HepG2 (cell line): ENCODE results near the gene COX4I1. TPM values are rescaled to one million over a fixed set of nuclear protein-coding genes. Genes with fewer than 3 reads are reported as not detected.
A peak's percentile ranks its signal among the peaks of the same experiment; 100 is the strongest.

Experiments
- ATAC-seq: fragments of 200-7000 bp; cut with Tn5 transposase; 3 replicates; pipeline ENCODE4 v1.9.1; 2020; ENCODE audit warnings: mild to moderate bottlenecking, moderate library complexity
- BruUV-seq: library from RNA; stranded (reverse); fragments of 400-500 nt; replicated peaks from 2 replicates; lab custom pipeline; 2021; lab: Mats Ljungman, UMichigan
- CTCF ChIA-PET: fragments of 300-600 bp; formaldehyde crosslinking; extraction: SDS; loops from one replicate; lab custom pipeline; 2021; ENCODE audit warnings: low total read pairs, inconsistent platforms, low intra/inter-chr PET ratio; lab: Yijun Ruan, JAX
- POLR2A ChIA-PET: fragments of 350-600 bp; sonication (Branson Sonifier 250); formaldehyde crosslinking; loops from one replicate; lab custom pipeline; 2020; ENCODE audit warnings: antibody characterized with exemption, inconsistent platforms; lab: Yijun Ruan, JAX
- DNase-seq: peaks from one replicate; pipeline ENCODE4 v3.0.0-alpha.2; 2015; ENCODE audit warnings: low spot score
- FAIRE-seq: peaks from 3 replicates; lab custom pipeline; 2011; peaks lifted over from hg19 to GRCh38; lab: Jason Lieb, UNC
- H2AFZ ChIP-seq: one replicate; pipeline ENCODE4 v1.6.1; 2011; ENCODE audit warnings: low read length, inconsistent platforms
- H3K27ac ChIP-seq: fragments of 300-600 bp; 3 replicates; pipeline ENCODE4 v1.8.0; 2011; ENCODE audit warnings: mixed run types, mild to moderate bottlenecking, mixed read lengths, low read length, inconsistent platforms; ENCODE audit not compliant: insufficient read depth; ENCODE audit errors: extremely low read length
- H3K27me3 ChIP-seq, 2 experiments: fragments of 200-600 bp in 1 of 2; 2 replicates in 1 of 2; 3 replicates in 1 of 2; pipeline versions ENCODE4 v1.6.0 to v1.8.0; 2011; ENCODE audit warnings: low read length in 2 of 2, mild to moderate bottlenecking in 2 of 2, moderate library complexity in 2 of 2, inconsistent platforms in 1 of 2; ENCODE audit not compliant: insufficient read depth in 2 of 2, control insufficient read depth in 1 of 2
- H3K36me3 ChIP-seq, 2 experiments: fragments of 200-600 bp in 1 of 2; replicated peaks in 1 of 2; 2 replicates in 1 of 2; 3 replicates in 1 of 2; pipeline versions ENCODE4 v1.5.1 to v1.8.0; 2011; ENCODE audit warnings: low read length in 2 of 2, inconsistent platforms in 1 of 2; ENCODE audit not compliant: insufficient read depth in 2 of 2, control insufficient read depth in 1 of 2
- H3K4me1 ChIP-seq: 2 replicates; pipeline ENCODE4 v1.5.1; 2012; ENCODE audit warnings: low read length, inconsistent platforms; ENCODE audit not compliant: insufficient read depth
- H3K4me2 ChIP-seq: 2 replicates; pipeline ENCODE4 v1.6.0; 2011; ENCODE audit warnings: low read depth, low read length, inconsistent platforms
- H3K4me3 ChIP-seq, 3 experiments: fragments of 200-600 bp in 1 of 3; sonication (generic), shearing (Covaris generic) in 1 of 3; replicated peaks in 1 of 3; 2 replicates each; pipeline ENCODE4 v1.5.1; 2011 to 2016; ENCODE audit warnings: low read length in 3 of 3, inconsistent platforms in 2 of 3, low read depth in 2 of 3, mild to moderate bottlenecking in 2 of 3, control low read depth in 1 of 3, mixed read lengths in 1 of 3; ENCODE audit not compliant: insufficient read depth in 1 of 3
- H3K79me2 ChIP-seq: one replicate; pipeline ENCODE4 v1.6.1; 2011; ENCODE audit warnings: low read length, inconsistent platforms; ENCODE audit not compliant: insufficient read depth
- H3K9ac ChIP-seq: 2 replicates; pipeline ENCODE4 v1.6.0; 2011; ENCODE audit warnings: mild to moderate bottlenecking, low read depth, low read length, inconsistent platforms; ENCODE audit not compliant: insufficient read depth
- H3K9me3 ChIP-seq: 2 replicates; pipeline ENCODE4 v1.5.1; 2012; ENCODE audit warnings: mild to moderate bottlenecking, low read length
- H4K20me1 ChIP-seq: 2 replicates; pipeline ENCODE4 v1.6.0; 2011; ENCODE audit warnings: inconsistent platforms, mild to moderate bottlenecking, low read length, moderate library complexity; ENCODE audit not compliant: insufficient read depth
- ARNT2 ChIP-seq: sonication (generic); formaldehyde crosslinking; IDR thresholded peaks from 2 replicates; pipeline ENCODE4 v1.8.0; 2022; ENCODE audit warnings: mild to moderate bottlenecking, low read depth, missing genetic modification reagents, moderate library complexity
- CBFB ChIP-seq: sonication (generic); formaldehyde crosslinking; IDR thresholded peaks from 2 replicates; pipeline ENCODE4 v1.4.0; 2020; ENCODE audit warnings: missing genetic modification reagents
- CSRNP1 ChIP-seq: sonication (generic); formaldehyde crosslinking; IDR thresholded peaks from 2 replicates; pipeline ENCODE4 v1.8.1; 2023; ENCODE audit warnings: mild to moderate bottlenecking, missing genetic modification reagents
- GATA4 ChIP-seq: sonication (generic); IDR thresholded peaks from 2 replicates; pipeline ENCODE4 v1.6.1; 2016; ENCODE audit warnings: antibody characterized with exemption, low read depth, borderline replicate concordance
- HOXA3 ChIP-seq: sonication (generic); formaldehyde crosslinking; IDR thresholded peaks from 2 replicates; pipeline ENCODE4 v1.5.0; 2020; ENCODE audit warnings: missing genetic modification reagents
- MTA1 ChIP-seq: sonication (generic); formaldehyde crosslinking; IDR thresholded peaks from 2 replicates; pipeline ENCODE4 v1.4.0; 2020; ENCODE audit warnings: missing genetic modification reagents, mild to moderate bottlenecking, borderline replicate concordance
- MTF1 ChIP-seq: sonication (generic); formaldehyde crosslinking; IDR thresholded peaks from 2 replicates; pipeline ENCODE4 v1.5.0; 2020; ENCODE audit warnings: missing genetic modification reagents
- PCBP2 ChIP-seq: fragments of 200-400 bp; formaldehyde crosslinking; optimal IDR thresholded peaks from 2 replicates; pipeline ENCODE3; 2018; ENCODE audit warnings: low read length, low read depth; ENCODE audit not compliant: poor library complexity, severe bottlenecking
- POLR2G ChIP-seq: fragments of 200-400 bp; formaldehyde crosslinking; IDR thresholded peaks from 2 replicates; pipeline ENCODE4 v1.6.1; 2018; ENCODE audit warnings: mild to moderate bottlenecking, low read depth, low read length, moderate library complexity
- SMAD1 ChIP-seq: sonication (generic); formaldehyde crosslinking; IDR thresholded peaks from 2 replicates; pipeline ENCODE4 v1.4.0; 2020; ENCODE audit warnings: missing genetic modification reagents, low read depth, mild to moderate bottlenecking, borderline replicate concordance
- UBTF ChIP-seq: sonication (generic); formaldehyde crosslinking; IDR thresholded peaks from 2 replicates; pipeline ENCODE4 v1.4.0; 2020; ENCODE audit warnings: mild to moderate bottlenecking, missing genetic modification reagents
- ZNF33B ChIP-seq: sonication (generic); formaldehyde crosslinking; IDR thresholded peaks from 2 replicates; pipeline ENCODE4 v1.5.1; 2020; ENCODE audit warnings: mild to moderate bottlenecking, missing genetic modification reagents
- ZNF543 ChIP-seq: sonication (generic); formaldehyde crosslinking; IDR thresholded peaks from 2 replicates; pipeline ENCODE4 v1.4.0; 2020; ENCODE audit warnings: mild to moderate bottlenecking, missing genetic modification reagents
- ZNF800 ChIP-seq: sonication (generic); formaldehyde crosslinking; IDR thresholded peaks from 2 replicates; pipeline ENCODE4 v1.4.0; 2020; ENCODE audit warnings: missing genetic modification reagents
- WGBS: methylation state at CpG from one replicate; pipeline ENCODE4 v1.1.6; 2017; ENCODE audit warnings: low lambda C conversion rate; 5-methylcytosine and 5-hydroxymethylcytosine counted together
- in situ Hi-C: cut with HindIII; loops from 2 replicates; pipeline ENCODE4 v1.10.0; 2017; ENCODE audit warnings: low pct_unique_long_range_greater_than_20kb; ENCODE audit not compliant: extremely low pct_ligation_motif_present
- intact Hi-C: fragments of 100-400 bp; cut with micrococcal nuclease; formaldehyde crosslinking; loops from one replicate; pipeline ENCODE4 v1.10.0; 2022; ENCODE audit not compliant: unreplicated experiment
- polyA plus RNA-seq, 8 experiments: library from polyadenylated mRNA; depleted of rRNA in 3 of 8; stranded (reverse) in 7 of 8; unstranded in 1 of 8; fragments of >200 nt; fragmentation: Illumina TruSeq in 4 of 8; extraction: Trizol in 4 of 8; gene quantifications; 2 replicates each; pipeline versions ENCODE4 v1.2.1 to v1.2.3, GENCODE V29; 2011 to 2016; ENCODE audit warnings: low read depth in 4 of 8, missing spikeins in 1 of 8, mixed read lengths in 1 of 8; ENCODE audit not compliant: insufficient read depth in 1 of 8
- total RNA-seq, 5 experiments: library from RNA; depleted of rRNA; stranded (reverse); fragments of >200 nt; fragmentation: Illumina TruSeq; extraction: Trizol; gene quantifications; 2 replicates each; pipeline ENCODE4 v1.2.3, GENCODE V29; 2016; ENCODE audit warnings: low read depth in 1 of 5

The COX4I1 gene
- total and polyA plus RNA-seq, 2 of the 13 experiments (the other 11 are each of a cell fraction or from before 2014, with no cell fraction given), result 658 to 902 TPM

GRCh38 chr16:85847681-85848601, 48.4 kb downstream of the COX4I1 start:
- POLR2A ChIA-PET, result interaction anchor here (1.0 kb wide), 2 partner anchors 27 to 50 kb away, joined by 3 to 5 read pairs; no protein-coding TSS in a partner anchor
- Histone ChIP-seq H3K36me3 (no peaks in the 10 kb centered on the region), H4K20me1 (no peaks in the 10 kb centered on the region), H3K9ac (peak overlapping the region; percentile 61), H3K4me2 (peak overlapping the region; percentile 99), H3K4me3 (peak overlapping the region; percentile 32 to 76 (median 58)), H3K9me3 (no peaks in the 10 kb centered on the region), H3K27me3 (peaks cover 0 to 3% of the 10 kb centered on the region in 2 experiments; a peak in 1 of 5 replicates), H3K79me2 (no peaks in the 10 kb centered on the region), H2AFZ (peak overlapping the region; percentile 57), H3K4me1 (peaks cover 84% of the 10 kb centered on the region), H3K27ac (peak overlapping the region; percentile 84)
- CTCF ChIA-PET, result no interaction called here
- no TSS peak for BruUV-seq
- ATAC-seq, result peak; percentile 92
- WGBS, result 5% methylated on average over 37 of the region's 39 CpGs
- in situ Hi-C loops (no loop called here), intact Hi-C loops (no loop called here)
- peak; percentile 96 for DNase-seq
- peak; percentile 96 for FAIRE-seq
- TF ChIP-seq GATA4 (0 out of 2 replicates have a peak, but pooled peaks have one; percentile 12), ARNT2 (CRISPR knock-in tag) (peak; percentile 25; the same call in 1 of the 2 replicates), PCBP2 (no peak), ZNF33B (0 out of 2 replicates have a peak, but pooled peaks have one; percentile 24), HOXA3 (peak; percentile 96), POLR2G (peak; percentile 64), CBFB (CRISPR knock-in tag) (peak; percentile 71; the same call in 1 of the 2 replicates), UBTF (CRISPR knock-in tag) (peak; percentile 78), MTF1 (no peak), CSRNP1 (CRISPR knock-in tag) (peak; percentile 75; the same call in 1 of the 2 replicates), ZNF543 (CRISPR knock-in tag) (peak; percentile 75; the same call in 1 of the 2 replicates), SMAD1 (peak; percentile 64; the same call in 1 of the 2 replicates), ZNF800 (CRISPR knock-in tag) (0 out of 2 replicates have a peak, but pooled peaks have one; percentile 42), MTA1 (peak; percentile 94)
